HEK293 (cell line): Measurements from ENCODE around the gene PI4KA.

ENCODE experiments used
- CTCF ChIA-PET: fragments of 350-600 bp; formaldehyde crosslinking; extraction: SDS; loops from one replicate; lab custom pipeline; 2021; ENCODE audit warnings: antibody characterized with exemption; lab: Yijun Ruan, JAX
- POLR2A ChIA-PET: fragments of 300-600 bp; formaldehyde crosslinking; extraction: SDS; loops from one replicate; lab custom pipeline; 2020; ENCODE audit warnings: antibody characterized with exemption, inconsistent platforms; lab: Yijun Ruan, JAX
- H3K27ac ChIP-seq: fragments of 200-500 bp; sonication (Bioruptor generic); 2 replicates; pipeline ENCODE4 v1.5.1; 2014; ENCODE audit warnings: low read depth, low read length, control low read depth, inconsistent platforms; ENCODE audit errors: extremely low read depth
- H3K36me3 ChIP-seq, 2 experiments: fragments of 200-500 bp in 1 of 2; sonication (Bioruptor generic) in 1 of 2; 1 replicate in 1 of 2; 2 replicates in 1 of 2; pipeline ENCODE4 v1.5.1; 2014 to 2017; ENCODE audit warnings: inconsistent platforms in 2 of 2, low read length in 2 of 2; ENCODE audit not compliant: control insufficient read depth in 2 of 2, insufficient read depth in 1 of 2
- H3K4me1 ChIP-seq: fragments of 200-500 bp; sonication (Bioruptor generic); 2 replicates; pipeline ENCODE4 v1.5.1; 2014; ENCODE audit warnings: mild to moderate bottlenecking, low read length, inconsistent platforms; ENCODE audit not compliant: control insufficient read depth, insufficient read depth
- H3K4me3 ChIP-seq: 2 replicates; pipeline ENCODE4 v1.5.1; 2011; ENCODE audit warnings: low read depth, mild to moderate bottlenecking, control low read depth, low read length, moderate library complexity
- H3K9me3 ChIP-seq: fragments of 200-500 bp; sonication (Bioruptor generic); 2 replicates; pipeline ENCODE4 v1.5.1; 2014; ENCODE audit warnings: low read depth, low read length, inconsistent platforms; ENCODE audit not compliant: control insufficient read depth, insufficient read depth
- GLIS2 ChIP-seq: fragments of 450-650 bp; formaldehyde crosslinking; IDR thresholded peaks from 2 replicates; pipeline ENCODE4 v1.5.1; 2016; ENCODE audit warnings: missing biosample characterization, missing genetic modification characterization
- HOXD13 ChIP-seq: sonication (generic); formaldehyde crosslinking; IDR thresholded peaks from 2 replicates; pipeline ENCODE4 v1.8.0; 2022; ENCODE audit warnings: missing genetic modification reagents, borderline replicate concordance
- TCF7L2 ChIP-seq: IDR thresholded peaks from 2 replicates; pipeline ENCODE4 v1.6.1; 2011; ENCODE audit warnings: low read depth, mild to moderate bottlenecking, inconsistent platforms, low read length, moderate library complexity, borderline replicate concordance
- YY2 ChIP-seq: fragments of 450-650 bp; formaldehyde crosslinking; IDR thresholded peaks from 2 replicates; pipeline ENCODE4 v1.5.1; 2016; ENCODE audit warnings: missing biosample characterization, missing genetic modification characterization
- ZEB2 ChIP-seq: fragments of 450-650 bp; formaldehyde crosslinking; IDR thresholded peaks from 2 replicates; pipeline ENCODE4 v1.5.1; 2016; ENCODE audit warnings: missing biosample characterization, missing genetic modification characterization
- ZFP69B ChIP-seq: fragments of 450-650 bp; formaldehyde crosslinking; IDR thresholded peaks from 2 replicates; pipeline ENCODE4 v1.5.1; 2016; ENCODE audit warnings: missing biosample characterization, missing genetic modification characterization
- ZNF157 ChIP-seq: fragments of 450-650 bp; formaldehyde crosslinking; IDR thresholded peaks from 2 replicates; pipeline ENCODE4 v1.5.1; 2016; ENCODE audit warnings: missing biosample characterization, missing genetic modification characterization
- ZNF335 ChIP-seq: fragments of 450-650 bp; formaldehyde crosslinking; conservative IDR thresholded peaks from 2 replicates; pipeline ENCODE4 v1.5.1; 2016; ENCODE audit warnings: missing biosample characterization, missing genetic modification characterization
- ZNF37A ChIP-seq: fragments of 450-650 bp; IDR thresholded peaks from 2 replicates; pipeline ENCODE4 v1.5.1; 2018; ENCODE audit warnings: missing biosample characterization, missing genetic modification characterization
- ZNF449 ChIP-seq: fragments of 450-650 bp; formaldehyde crosslinking; IDR thresholded peaks from 2 replicates; pipeline ENCODE4 v1.5.1; 2017; ENCODE audit warnings: missing biosample characterization, mild to moderate bottlenecking, missing genetic modification characterization, moderate library complexity
- ZNF596 ChIP-seq: fragments of 450-650 bp; IDR thresholded peaks from 2 replicates; pipeline ENCODE4 v1.5.0; 2018; ENCODE audit warnings: missing biosample characterization, mild to moderate bottlenecking, missing genetic modification characterization, moderate library complexity
- ZNF610 ChIP-seq: fragments of 450-650 bp; formaldehyde crosslinking; IDR thresholded peaks from 2 replicates; pipeline ENCODE4 v1.5.1; 2016; ENCODE audit warnings: missing biosample characterization, missing genetic modification characterization, borderline replicate concordance
- ZNF704 ChIP-seq: fragments of 450-650 bp; formaldehyde crosslinking; IDR thresholded peaks from 2 replicates; pipeline ENCODE4 v1.5.1; 2016; ENCODE audit warnings: missing biosample characterization, missing genetic modification characterization
- ZNF76 ChIP-seq: fragments of 450-650 bp; formaldehyde crosslinking; IDR thresholded peaks from 2 replicates; pipeline ENCODE4; 2016; ENCODE audit warnings: low read depth, missing biosample characterization, missing genetic modification characterization, borderline replicate concordance
- ZNF785 ChIP-seq: fragments of 450-650 bp; formaldehyde crosslinking; IDR thresholded peaks from 2 replicates; pipeline ENCODE4 v1.5.1; 2016; ENCODE audit warnings: missing biosample characterization, missing genetic modification characterization
- ZNF791 ChIP-seq: fragments of 450-650 bp; formaldehyde crosslinking; IDR thresholded peaks from 2 replicates; pipeline ENCODE4 v1.5.1; 2016; ENCODE audit warnings: missing biosample characterization, missing genetic modification characterization
- ZNF792 ChIP-seq: fragments of 450-650 bp; formaldehyde crosslinking; IDR thresholded peaks from 2 replicates; pipeline ENCODE4 v1.5.1; 2016; ENCODE audit warnings: missing biosample characterization, missing genetic modification characterization
- ZNF830 ChIP-seq: fragments of 450-650 bp; IDR thresholded peaks from 2 replicates; pipeline ENCODE4 v1.5.0; 2018; ENCODE audit warnings: missing biosample characterization, missing genetic modification characterization, low read depth, mild to moderate bottlenecking, moderate library complexity
- TF ChIP-seq, protein P1 (sequence below): fragments of 450-650 bp; formaldehyde crosslinking; IDR thresholded peaks from 2 replicates; pipeline ENCODE4 v1.5.1; 2016; ENCODE audit warnings: missing biosample characterization, missing genetic modification characterization
- TF ChIP-seq, protein P2 (sequence below): fragments of 450-650 bp; formaldehyde crosslinking; IDR thresholded peaks from 2 replicates; pipeline ENCODE4 v1.5.1; 2016; ENCODE audit warnings: missing biosample characterization, missing genetic modification characterization
- TF ChIP-seq, protein P3 (sequence below): fragments of 450-650 bp; formaldehyde crosslinking; IDR thresholded peaks from 2 replicates; pipeline ENCODE4 v1.5.1; 2016; ENCODE audit warnings: missing biosample characterization, missing genetic modification characterization
- TF ChIP-seq, protein P4 (sequence below): fragments of 450-650 bp; formaldehyde crosslinking; IDR thresholded peaks from 2 replicates; pipeline ENCODE4 v1.5.1; 2017; ENCODE audit warnings: missing biosample characterization, missing genetic modification characterization

PI4KA gene

GRCh38 chr22:20858615-20859416 is at the start of gene PI4KA, which contains the start of gene SNAP29:
PI4KA (minus strand) TSS chr22:20858811; CDS start chr22:20858725, 86 bp downstream.
SNAP29 (plus strand) TSS chr22:20859007; CDS start chr22:20859111, 104 bp downstream.
- Histone ChIP-seq H3K27ac (peak within 1 kb of the TSS; percentile 62), H3K36me3 (peaks cover 0 to 24% of the 10 kb centered on the region in 2 experiments; a peak in 1 of 3 replicates), H3K9me3 (no peaks in the 10 kb centered on the region), H3K4me1 (0 out of 2 replicates have a peak, but pooled peaks cover 2% of the 10 kb centered on the region), H3K4me3 (peak within 1 kb of the TSS; percentile 82)
- CTCF ChIA-PET: interaction anchor here (0.7 to 1.4 kb wide), 3 partner anchors 27 to 81 kb away, joined by 4 read pairs; no protein-coding TSS in a partner anchor
- POLR2A ChIA-PET: interaction anchor here (0.5 to 1.5 kb wide), 6 partner anchors 9 to 238 kb away, joined by 3 to 5 read pairs (median 4); no protein-coding TSS in a partner anchor
- no peak for TF ChIP-seq HOXD13 (CRISPR knock-in tag)
- TF ChIP-seq, protein P1, sequence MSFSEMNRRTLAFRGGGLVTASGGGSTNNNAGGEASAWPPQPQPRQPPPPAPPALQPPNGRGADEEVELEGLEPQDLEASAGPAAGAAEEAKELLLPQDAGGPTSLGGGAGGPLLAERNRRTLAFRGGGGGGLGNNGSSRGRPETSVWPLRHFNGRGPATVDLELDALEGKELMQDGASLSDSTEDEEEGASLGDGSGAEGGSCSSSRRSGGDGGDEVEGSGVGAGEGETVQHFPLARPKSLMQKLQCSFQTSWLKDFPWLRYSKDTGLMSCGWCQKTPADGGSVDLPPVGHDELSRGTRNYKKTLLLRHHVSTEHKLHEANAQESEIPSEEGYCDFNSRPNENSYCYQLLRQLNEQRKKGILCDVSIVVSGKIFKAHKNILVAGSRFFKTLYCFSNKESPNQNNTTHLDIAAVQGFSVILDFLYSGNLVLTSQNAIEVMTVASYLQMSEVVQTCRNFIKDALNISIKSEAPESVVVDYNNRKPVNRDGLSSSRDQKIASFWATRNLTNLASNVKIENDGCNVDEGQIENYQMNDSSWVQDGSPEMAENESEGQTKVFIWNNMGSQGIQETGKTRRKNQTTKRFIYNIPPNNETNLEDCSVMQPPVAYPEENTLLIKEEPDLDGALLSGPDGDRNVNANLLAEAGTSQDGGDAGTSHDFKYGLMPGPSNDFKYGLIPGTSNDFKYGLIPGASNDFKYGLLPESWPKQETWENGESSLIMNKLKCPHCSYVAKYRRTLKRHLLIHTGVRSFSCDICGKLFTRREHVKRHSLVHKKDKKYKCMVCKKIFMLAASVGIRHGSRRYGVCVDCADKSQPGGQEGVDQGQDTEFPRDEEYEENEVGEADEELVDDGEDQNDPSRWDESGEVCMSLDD (tag by site-specific recombination): no peak
- peak; percentile 64 for TF ChIP-seq ZNF335 (tag by site-specific recombination)
- peak; percentile 41; the same call in 1 of the 2 replicates for TF ChIP-seq ZNF76 (tag by site-specific recombination)
- TF ChIP-seq ZNF596 (tag by site-specific recombination): 0 out of 2 replicates have a peak, but pooled peaks have one; percentile 23
- TF ChIP-seq ZFP69B (tag by site-specific recombination): peak; percentile 91
- 0 out of 2 replicates have a peak, but pooled peaks have one; percentile 31 for TF ChIP-seq ZEB2 (tag by site-specific recombination)
- peak; percentile 60; the same call in 1 of the 2 replicates for TF ChIP-seq GLIS2
- TF ChIP-seq TCF7L2: no peak
- TF ChIP-seq ZNF791 (tag by site-specific recombination): no peak
- TF ChIP-seq ZNF449 (tag by site-specific recombination): no peak
- TF ChIP-seq, protein P2, sequence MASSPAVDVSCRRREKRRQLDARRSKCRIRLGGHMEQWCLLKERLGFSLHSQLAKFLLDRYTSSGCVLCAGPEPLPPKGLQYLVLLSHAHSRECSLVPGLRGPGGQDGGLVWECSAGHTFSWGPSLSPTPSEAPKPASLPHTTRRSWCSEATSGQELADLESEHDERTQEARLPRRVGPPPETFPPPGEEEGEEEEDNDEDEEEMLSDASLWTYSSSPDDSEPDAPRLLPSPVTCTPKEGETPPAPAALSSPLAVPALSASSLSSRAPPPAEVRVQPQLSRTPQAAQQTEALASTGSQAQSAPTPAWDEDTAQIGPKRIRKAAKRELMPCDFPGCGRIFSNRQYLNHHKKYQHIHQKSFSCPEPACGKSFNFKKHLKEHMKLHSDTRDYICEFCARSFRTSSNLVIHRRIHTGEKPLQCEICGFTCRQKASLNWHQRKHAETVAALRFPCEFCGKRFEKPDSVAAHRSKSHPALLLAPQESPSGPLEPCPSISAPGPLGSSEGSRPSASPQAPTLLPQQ (tag by site-specific recombination): peak; percentile 97
- TF ChIP-seq ZNF704 (tag by site-specific recombination): no peak
- TF ChIP-seq, protein P3, sequence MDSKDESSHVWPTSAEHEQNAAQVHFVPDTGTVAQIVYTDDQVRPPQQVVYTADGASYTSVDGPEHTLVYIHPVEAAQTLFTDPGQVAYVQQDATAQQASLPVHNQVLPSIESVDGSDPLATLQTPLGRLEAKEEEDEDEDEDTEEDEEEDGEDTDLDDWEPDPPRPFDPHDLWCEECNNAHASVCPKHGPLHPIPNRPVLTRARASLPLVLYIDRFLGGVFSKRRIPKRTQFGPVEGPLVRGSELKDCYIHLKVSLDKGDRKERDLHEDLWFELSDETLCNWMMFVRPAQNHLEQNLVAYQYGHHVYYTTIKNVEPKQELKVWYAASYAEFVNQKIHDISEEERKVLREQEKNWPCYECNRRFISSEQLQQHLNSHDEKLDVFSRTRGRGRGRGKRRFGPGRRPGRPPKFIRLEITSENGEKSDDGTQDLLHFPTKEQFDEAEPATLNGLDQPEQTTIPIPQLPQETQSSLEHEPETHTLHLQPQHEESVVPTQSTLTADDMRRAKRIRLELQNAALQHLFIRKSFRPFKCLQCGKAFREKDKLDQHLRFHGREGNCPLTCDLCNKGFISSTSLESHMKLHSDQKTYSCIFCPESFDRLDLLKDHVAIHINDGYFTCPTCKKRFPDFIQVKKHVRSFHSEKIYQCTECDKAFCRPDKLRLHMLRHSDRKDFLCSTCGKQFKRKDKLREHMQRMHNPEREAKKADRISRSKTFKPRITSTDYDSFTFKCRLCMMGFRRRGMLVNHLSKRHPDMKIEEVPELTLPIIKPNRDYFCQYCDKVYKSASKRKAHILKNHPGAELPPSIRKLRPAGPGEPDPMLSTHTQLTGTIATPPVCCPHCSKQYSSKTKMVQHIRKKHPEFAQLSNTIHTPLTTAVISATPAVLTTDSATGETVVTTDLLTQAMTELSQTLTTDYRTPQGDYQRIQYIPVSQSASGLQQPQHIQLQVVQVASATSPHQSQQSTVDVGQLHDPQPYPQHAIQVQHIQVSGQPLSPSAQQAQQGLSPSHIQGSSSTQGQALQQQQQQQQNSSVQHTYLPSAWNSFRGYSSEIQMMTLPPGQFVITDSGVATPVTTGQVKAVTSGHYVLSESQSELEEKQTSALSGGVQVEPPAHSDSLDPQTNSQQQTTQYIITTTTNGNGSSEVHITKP (tag by site-specific recombination): peak; percentile 99
- TF ChIP-seq ZNF157 (tag by site-specific recombination): no peak
- no peak; the same call in 1 of the 2 replicates for TF ChIP-seq ZNF37A (tag by site-specific recombination)
- TF ChIP-seq, protein P4, sequence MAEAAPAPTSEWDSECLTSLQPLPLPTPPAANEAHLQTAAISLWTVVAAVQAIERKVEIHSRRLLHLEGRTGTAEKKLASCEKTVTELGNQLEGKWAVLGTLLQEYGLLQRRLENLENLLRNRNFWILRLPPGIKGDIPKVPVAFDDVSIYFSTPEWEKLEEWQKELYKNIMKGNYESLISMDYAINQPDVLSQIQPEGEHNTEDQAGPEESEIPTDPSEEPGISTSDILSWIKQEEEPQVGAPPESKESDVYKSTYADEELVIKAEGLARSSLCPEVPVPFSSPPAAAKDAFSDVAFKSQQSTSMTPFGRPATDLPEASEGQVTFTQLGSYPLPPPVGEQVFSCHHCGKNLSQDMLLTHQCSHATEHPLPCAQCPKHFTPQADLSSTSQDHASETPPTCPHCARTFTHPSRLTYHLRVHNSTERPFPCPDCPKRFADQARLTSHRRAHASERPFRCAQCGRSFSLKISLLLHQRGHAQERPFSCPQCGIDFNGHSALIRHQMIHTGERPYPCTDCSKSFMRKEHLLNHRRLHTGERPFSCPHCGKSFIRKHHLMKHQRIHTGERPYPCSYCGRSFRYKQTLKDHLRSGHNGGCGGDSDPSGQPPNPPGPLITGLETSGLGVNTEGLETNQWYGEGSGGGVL (tag by site-specific recombination): peak; percentile 68
- no peak for TF ChIP-seq ZNF792 (tag by site-specific recombination)
- TF ChIP-seq ZNF785 (tag by site-specific recombination): 0 out of 2 replicates have a peak, but pooled peaks have one; percentile 28
- TF ChIP-seq ZNF610 (tag by site-specific recombination): 0 out of 2 replicates have a peak, but pooled peaks have one; percentile 37
- TF ChIP-seq YY2: peak; percentile 9; the same call in 1 of the 2 replicates
- TF ChIP-seq ZNF830: no peak
